Urothelium cell line (cell line): ENCODE data around the gene SMAD3.
A peak's percentile ranks its signal among the peaks of the same experiment; 100 is the strongest.

ENCODE experiments used
- DNase-seq: peaks from one replicate; pipeline ENCODE4 v3.0.0; 2011; ENCODE audit warnings: low spot score, mixed read lengths
- FAIRE-seq: peaks from 2 replicates; lab custom pipeline; 2011; peaks lifted over from hg19 to GRCh38; lab: Jason Lieb, UNC

The SMAD3 gene

GRCh38 chr15:67192185-67192820 is 126.9 kb downstream of the SMAD3 start:
- DNase-seq, result no peak
- peak; percentile 46 for FAIRE-seq

GRCh38 chr15:67193223-67193990 is 128.0 kb downstream of the SMAD3 start:
- FAIRE-seq, result no peak
- DNase-seq, result no peak

- FAIRE-seq (no peak), DNase-seq (no peak)
Observed at GRCh38 chr15:67194171-67195114, 129.0 kb downstream of the SMAD3 start.

DNA sequence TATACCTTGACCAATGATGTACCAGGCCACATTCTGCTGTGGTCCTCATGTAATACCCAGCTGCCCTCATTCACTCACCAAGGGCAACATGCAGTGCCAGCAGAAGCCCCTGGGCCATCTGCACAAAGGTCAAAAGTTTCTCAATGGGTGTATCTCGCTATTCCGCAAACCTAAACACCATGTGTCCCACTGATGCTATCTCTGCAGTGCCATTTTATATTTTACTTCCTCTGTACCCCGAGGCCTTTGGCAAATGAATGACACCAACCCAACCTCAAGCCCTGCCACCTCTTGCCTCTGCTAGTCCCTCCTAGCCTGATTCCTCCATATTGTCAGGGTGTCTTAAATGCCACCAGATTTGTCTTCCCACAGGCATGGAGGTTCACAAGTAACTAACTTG is 129.9 kb downstream of the SMAD3 start:
- no peak for FAIRE-seq
- no peak for DNase-seq

GRCh38 chr15:67196222-67196621 is 130.8 kb downstream of the SMAD3 start:
- DNase-seq (no peak), FAIRE-seq (no peak)

DNA sequence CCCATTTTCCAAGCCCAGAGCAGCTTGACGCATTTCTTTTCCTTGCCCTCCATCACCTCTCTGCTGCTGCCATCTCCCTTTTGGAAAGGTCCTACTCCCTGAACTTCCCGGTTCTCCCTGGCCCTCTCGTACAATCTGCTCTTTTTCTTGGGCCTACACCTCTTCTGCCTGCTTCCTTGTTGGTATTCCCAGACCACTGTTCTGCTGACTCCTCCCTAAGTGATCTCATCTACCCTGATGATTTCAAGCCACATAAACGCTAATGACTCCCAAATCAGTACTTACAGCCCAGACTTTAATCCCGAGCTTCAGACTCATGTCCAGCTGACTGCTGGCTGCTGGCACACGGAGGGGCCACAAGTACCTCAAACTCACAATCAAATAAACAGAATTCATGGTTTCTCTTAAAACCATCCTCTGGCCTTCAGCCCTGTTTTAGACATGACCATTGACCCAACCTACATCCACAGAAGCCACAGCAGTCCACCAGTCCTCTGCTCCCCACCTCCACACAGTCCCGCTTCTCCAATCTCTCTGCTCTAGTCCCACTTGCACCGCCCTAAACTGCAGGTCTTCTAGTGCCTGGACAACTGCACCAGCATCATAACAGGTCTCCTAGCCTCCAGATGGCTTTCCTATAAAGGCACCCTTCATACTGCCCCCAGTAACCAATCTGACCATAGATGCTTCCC is 131.4 kb downstream of the SMAD3 start:
- DNase-seq (no peak), FAIRE-seq (no peak)

- DNase-seq (no peak), FAIRE-seq (no peak)
Observed at GRCh38 chr15:67197364-67197695, 131.9 kb downstream of the SMAD3 start.

GRCh38 chr15:67198157-67198754 is 132.9 kb downstream of the SMAD3 start:
- DNase-seq (no peak), FAIRE-seq (peak; percentile 66)

DNA sequence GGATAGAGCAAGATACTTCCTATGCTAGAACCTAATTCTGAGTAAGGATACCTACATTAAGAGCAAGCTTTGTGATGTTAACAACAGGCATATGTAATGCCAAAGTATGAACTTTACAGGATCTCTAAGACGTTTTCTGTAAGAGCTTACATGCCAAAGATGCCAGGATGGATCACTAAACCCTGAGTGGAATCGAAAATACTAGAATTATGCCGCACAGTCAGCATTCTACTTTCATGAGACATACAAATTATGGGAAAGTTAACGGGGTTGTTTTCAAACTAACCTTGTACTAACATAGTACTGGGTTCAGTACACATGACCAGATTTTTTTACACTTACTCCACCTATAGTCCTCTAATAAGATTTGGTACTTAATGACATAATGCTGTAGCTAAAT is 134.0 kb downstream of the SMAD3 start:
- DNase-seq (no peak), FAIRE-seq (no peak)

DNA sequence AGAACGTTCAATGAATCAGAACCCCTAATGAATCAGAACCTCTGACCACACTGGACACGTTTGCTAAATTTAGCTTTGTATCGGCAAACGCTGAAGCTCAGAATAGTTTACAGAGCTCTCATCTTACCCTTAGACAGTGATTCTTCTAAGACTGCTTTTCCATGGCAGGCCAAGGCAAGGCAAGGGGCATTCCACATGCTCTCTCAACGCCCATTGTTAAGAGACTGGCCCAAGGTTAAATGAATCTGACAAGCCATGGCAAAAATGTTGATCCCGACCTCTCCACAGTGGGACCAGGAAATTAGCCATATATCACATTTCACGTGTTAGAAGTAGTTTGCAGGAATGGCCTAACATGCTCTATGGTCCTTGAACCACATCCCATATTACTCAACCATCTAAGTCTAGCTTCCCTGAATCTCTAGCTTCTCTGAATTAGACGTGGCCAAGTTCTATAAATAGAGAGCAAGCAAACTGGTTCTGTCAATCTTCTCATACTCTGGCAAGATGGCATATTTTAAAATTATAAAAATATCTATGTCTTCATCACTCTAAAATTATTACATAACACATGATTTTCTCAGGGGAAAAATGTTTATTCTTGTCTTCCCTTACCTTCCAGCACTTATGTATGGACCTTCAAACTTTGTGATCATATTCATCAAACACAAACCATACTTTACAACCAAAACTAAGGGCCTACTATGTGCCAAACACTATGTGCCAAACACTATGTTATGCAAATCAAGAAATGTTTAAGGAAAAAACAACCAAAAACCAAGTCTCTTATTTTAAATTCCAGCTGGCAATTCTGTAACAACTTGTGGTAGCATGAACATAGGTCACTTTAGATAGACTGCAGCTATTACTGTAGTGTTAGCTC is 134.7 kb downstream of the SMAD3 start:
- DNase-seq (no peak), FAIRE-seq (no peak)

DNA sequence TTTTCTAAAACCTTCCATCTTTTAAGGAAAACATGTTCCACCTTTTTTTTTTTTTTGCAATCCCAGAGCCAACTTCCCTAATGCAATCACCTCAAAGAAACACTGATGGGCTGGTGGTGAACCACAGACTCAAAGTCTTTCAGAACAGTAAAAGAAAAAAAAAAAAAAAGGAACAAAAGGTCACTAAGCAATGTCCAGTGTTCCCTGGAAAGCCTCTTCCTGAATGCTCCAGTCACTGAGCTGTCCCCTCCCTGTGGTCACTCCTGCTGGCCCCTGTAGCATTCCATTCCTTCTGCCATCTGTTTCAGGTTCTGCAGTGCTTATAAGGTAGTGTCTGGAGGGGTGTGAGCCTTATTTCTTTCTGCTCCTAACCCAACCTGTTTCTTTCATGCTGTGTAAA is 135.7 kb downstream of the SMAD3 start:
- no peak for DNase-seq
- FAIRE-seq, result no peak

DNA sequence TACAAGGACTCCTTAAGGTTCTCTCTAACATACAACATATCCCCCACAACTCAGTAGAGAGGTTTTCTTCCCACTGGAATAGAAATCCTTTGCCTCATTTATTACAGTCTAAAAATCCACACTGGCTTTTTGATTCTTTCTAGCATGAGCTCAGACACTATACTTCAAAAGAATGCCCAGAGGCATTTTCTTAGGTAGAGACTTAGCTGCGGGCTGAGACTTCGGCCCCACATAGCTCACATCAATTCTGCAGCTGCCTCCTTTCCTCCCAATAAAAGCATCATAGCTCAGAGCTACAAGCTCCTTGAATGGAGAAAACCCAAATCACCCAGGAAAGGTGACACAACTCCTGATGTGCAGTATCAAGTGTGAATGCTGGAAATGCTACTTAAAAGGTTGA is 136.7 kb downstream of the SMAD3 start:
- no peak for FAIRE-seq
- no peak for DNase-seq

DNA sequence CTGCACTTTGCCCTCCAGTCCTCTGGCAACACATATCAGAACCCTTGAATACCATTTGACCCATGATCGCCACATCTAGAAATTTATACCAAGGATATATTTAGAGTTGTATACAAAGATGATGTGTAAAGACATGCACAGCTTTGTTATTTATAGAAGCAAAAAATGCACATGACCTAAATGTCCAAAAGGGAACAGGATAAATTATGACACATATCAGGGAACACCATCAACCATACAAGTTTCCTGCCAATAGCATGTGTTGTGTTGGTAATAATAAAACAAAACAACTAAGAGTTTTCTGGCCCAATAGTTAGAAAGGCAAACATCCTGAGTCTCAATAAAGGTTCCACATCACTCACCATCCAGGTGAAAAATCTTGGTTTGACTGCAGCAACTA is 137.6 kb downstream of the SMAD3 start:
- DNase-seq (no peak), FAIRE-seq (no peak)

- no peak for DNase-seq
Observed at GRCh38 chr15:67207555-67208207, 142.3 kb downstream of the SMAD3 start.

GRCh38 chr15:67208396-67208795 is 143.0 kb downstream of the SMAD3 start:
- DNase-seq (no peak), FAIRE-seq (no peak)

More at GRCh38 chr15:67207555-67208207, 142.3 kb downstream of the SMAD3 start:
- FAIRE-seq, result no peak

- DNase-seq (no peak), FAIRE-seq (no peak)
Observed at GRCh38 chr15:67210555-67211168, 145.3 kb downstream of the SMAD3 start.

GRCh38 chr15:67212684-67213367 is 147.4 kb downstream of the SMAD3 start:
- FAIRE-seq, result no peak
- DNase-seq, result no peak

GRCh38 chr15:67215102-67215501 is 149.7 kb downstream of the SMAD3 start:
- no peak for DNase-seq
- peak; percentile 13 for FAIRE-seq
